Endothelial cell of umbilical vein (primary cell): ENCODE measurements around the gene SRCAP.

ENCODE experiments used
- POLR2AphosphoS5 ChIP-seq: IDR thresholded peaks from 2 replicates; pipeline ENCODE4 v1.6.1; 2012; ENCODE audit warnings: low read depth, mild to moderate bottlenecking, control low read depth, low read length, moderate library complexity; ENCODE audit not compliant: insufficient read depth
- TF ChIP-seq, protein P1 (sequence below), 2 donors: IDR thresholded peaks; 1 replicate in 1 of 2; 2 replicates in 1 of 2; pipeline ENCODE4 v1.5.1; 2011; ENCODE audit warnings: low read length in 2 of 2, mild to moderate bottlenecking in 2 of 2, moderate library complexity in 2 of 2, control low read depth in 1 of 2, inconsistent platforms in 1 of 2, low read depth in 1 of 2; ENCODE audit not compliant: insufficient read depth in 1 of 2; ENCODE audit errors: extremely low read depth in 1 of 2

DNA sequence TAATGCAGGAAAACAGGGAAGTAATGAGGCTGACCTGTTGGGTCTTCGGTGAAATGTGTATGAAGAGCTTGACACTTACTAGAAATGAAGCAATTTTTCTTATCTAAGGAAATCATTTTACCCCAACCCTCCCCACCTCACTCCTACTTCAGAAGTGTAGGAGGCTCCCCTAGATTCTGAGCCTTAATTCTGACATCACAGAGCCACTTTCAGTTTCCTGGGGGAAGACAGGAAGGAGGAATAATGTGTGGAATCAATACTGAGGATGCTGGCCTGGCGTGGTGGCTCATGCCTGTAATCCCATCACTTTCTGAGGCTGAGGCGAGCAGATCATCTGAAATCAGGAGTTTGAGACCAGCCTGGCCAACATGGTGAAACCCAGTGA lies 20.4 kb upstream of the SRCAP start:
- TF ChIP-seq, protein P1, sequence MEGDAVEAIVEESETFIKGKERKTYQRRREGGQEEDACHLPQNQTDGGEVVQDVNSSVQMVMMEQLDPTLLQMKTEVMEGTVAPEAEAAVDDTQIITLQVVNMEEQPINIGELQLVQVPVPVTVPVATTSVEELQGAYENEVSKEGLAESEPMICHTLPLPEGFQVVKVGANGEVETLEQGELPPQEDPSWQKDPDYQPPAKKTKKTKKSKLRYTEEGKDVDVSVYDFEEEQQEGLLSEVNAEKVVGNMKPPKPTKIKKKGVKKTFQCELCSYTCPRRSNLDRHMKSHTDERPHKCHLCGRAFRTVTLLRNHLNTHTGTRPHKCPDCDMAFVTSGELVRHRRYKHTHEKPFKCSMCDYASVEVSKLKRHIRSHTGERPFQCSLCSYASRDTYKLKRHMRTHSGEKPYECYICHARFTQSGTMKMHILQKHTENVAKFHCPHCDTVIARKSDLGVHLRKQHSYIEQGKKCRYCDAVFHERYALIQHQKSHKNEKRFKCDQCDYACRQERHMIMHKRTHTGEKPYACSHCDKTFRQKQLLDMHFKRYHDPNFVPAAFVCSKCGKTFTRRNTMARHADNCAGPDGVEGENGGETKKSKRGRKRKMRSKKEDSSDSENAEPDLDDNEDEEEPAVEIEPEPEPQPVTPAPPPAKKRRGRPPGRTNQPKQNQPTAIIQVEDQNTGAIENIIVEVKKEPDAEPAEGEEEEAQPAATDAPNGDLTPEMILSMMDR (IDR thresholded peaks at IDR 0.05; ENCODE audit: extremely low read depth in 1 of 2, insufficient read depth in 1 of 2, low read depth in 1 of 2, low read length in 2 of 2): no peak
- TF ChIP-seq POLR2AphosphoS5: no peak
